SH-SY5Y (cell line): ENCODE results near the gene HS1BP3.

Source experiments
- GATA2 ChIP-seq: IDR thresholded peaks from 2 replicates; pipeline ENCODE4 v1.6.1; 2011; ENCODE audit warnings: mild to moderate bottlenecking, low read depth, low read length
- GATA3 ChIP-seq: IDR thresholded peaks from 2 replicates; pipeline ENCODE4 v1.6.1; 2011; ENCODE audit warnings: low read depth, mild to moderate bottlenecking, low read length, moderate library complexity

- TF ChIP-seq GATA2 (no peak), GATA3 (no peak)
Observed at GRCh38 chr2:20698916-20699613, 48.2 kb upstream of the HS1BP3 start.
